Gastroesophageal sphincter (tissue), 4 donors: ENCODE measurements around the gene AHSP. TPM values are rescaled to one million over a fixed set of nuclear protein-coding genes. Genes with fewer than 3 reads are reported as not detected.
A peak's percentile ranks its signal among the peaks of the same experiment; 100 is the strongest.

ENCODE experiments used
- ATAC-seq: fragments of 150-250 bp; one replicate; pipeline ENCODE4 v1.9.1; 2016; ENCODE audit warnings: mild to moderate bottlenecking, moderate library complexity
- H3K27ac ChIP-seq, 4 donors: fragments of 200-600 bp; sonication (generic) in 3 of 4; 1 replicate in 3 of 4; 2 replicates in 1 of 4; pipeline ENCODE4 v1.5.1; 2016 to 2019
- H3K27me3 ChIP-seq: fragments of 200-600 bp; sonication (generic); one replicate; pipeline ENCODE4 v1.5.1; 2019
- H3K36me3 ChIP-seq, 2 donors: fragments of 200-600 bp; sonication (generic); one replicate each; pipeline ENCODE4 v1.5.1; 2019; ENCODE audit warnings: control low read depth in 1 of 2
- H3K4me1 ChIP-seq, 3 donors: fragments of 200-600 bp; sonication (generic); 1 replicate in 2 of 3; 2 replicates in 1 of 3; pipeline ENCODE4 v1.5.1; 2016 to 2019; ENCODE audit warnings: control low read depth in 2 of 3
- H3K4me3 ChIP-seq, 2 donors: fragments of 200-600 bp; sonication (generic); one replicate each; pipeline ENCODE4 v1.5.1; 2019; ENCODE audit warnings: mild to moderate bottlenecking in 1 of 2, moderate library complexity in 1 of 2
- H3K9me3 ChIP-seq, 3 donors: fragments of 200-600 bp; sonication (generic); one replicate each; pipeline ENCODE4 v1.5.1; 2017 to 2019; ENCODE audit warnings: control low read depth in 2 of 3
- CTCF ChIP-seq, 4 experiments: fragments of 200-600 bp in 2 of 4; fragments of 450-650 bp in 2 of 4; sonication (generic) in 1 of 4; IDR thresholded peaks; one replicate each; pipeline ENCODE4 v1.5.1; 2017 to 2019; ENCODE audit warnings: antibody characterized with exemption in 4 of 4, mild to moderate bottlenecking in 2 of 4, moderate library complexity in 2 of 4
- EP300 ChIP-seq: sonication (generic); formaldehyde crosslinking; IDR thresholded peaks from one replicate; pipeline ENCODE4 v1.6.1; 2017; ENCODE audit warnings: antibody characterized with exemption, mild to moderate bottlenecking
- POLR2A ChIP-seq, 2 donors: fragments of 450-650 bp; IDR thresholded peaks; one replicate each; pipeline ENCODE4 v1.6.1; 2017; ENCODE audit warnings: antibody characterized with exemption in 2 of 2, mild to moderate bottlenecking in 2 of 2, moderate library complexity in 1 of 2
- POLR2AphosphoS5 ChIP-seq: sonication (generic); formaldehyde crosslinking; IDR thresholded peaks from one replicate; pipeline ENCODE4 v1.6.1; 2017; ENCODE audit warnings: antibody characterized with exemption
- WGBS, 2 donors: methylation state at CpG; one replicate each; pipeline ENCODE4 v1.1.5; 2018; ENCODE audit warnings: low coverage in 1 of 2; 5-methylcytosine and 5-hydroxymethylcytosine counted together
- total RNA-seq, 4 donors: library from RNA; depleted of rRNA; stranded (reverse); fragments of >200 nt; gene quantifications; one replicate each; pipeline ENCODE4 v1.1.0, GENCODE V29; 2016

Gene AHSP
- total RNA-seq, 4 donors from 2014 or later: not detected

DNA sequence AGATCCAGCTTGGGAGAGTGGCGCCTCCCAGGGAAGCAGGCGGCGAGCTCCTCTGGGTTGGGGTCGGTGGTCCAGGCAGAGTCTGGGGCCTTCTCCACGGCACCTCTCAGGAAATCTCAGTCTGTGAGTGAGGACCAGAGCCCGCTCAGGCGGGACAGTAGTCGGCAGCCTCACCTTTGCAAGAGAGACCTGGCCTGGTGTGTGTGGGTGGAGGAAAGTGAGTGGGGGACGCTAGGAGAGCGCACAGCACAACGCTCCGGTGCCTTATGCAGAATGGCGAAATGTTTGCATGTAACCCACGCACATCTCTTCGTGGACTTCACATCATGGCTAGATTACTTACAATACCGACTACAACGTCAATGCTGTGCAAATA, 2.2 kb downstream of the AHSP start:
- H3K27ac ChIP-seq: peak overlapping the region in 2 of 4 donors; percentile 66 to 69
- H3K27me3 ChIP-seq: peaks cover 60% of the 10 kb centered on the region
- 27 to 28% methylated on average over 8 to 11 of the region's 17 CpGs for WGBS, 2 donors
- H3K4me3 ChIP-seq: peak overlapping the region in 1 of 2 donors; percentile 53
- no peaks in the 10 kb centered on the region for H3K9me3 ChIP-seq
- TF ChIP-seq POLR2A (IDR thresholded peaks at IDR 0.05) (no peak), EP300 (no peak), CTCF (IDR thresholded peaks at IDR 0.05) (no peak), POLR2AphosphoS5 (no peak)
- ATAC-seq: no peak
- H3K4me1 ChIP-seq: peaks cover 0 to 19% (median 6%) of the 10 kb centered on the region in 3 donors
- no peaks in the 10 kb centered on the region for H3K36me3 ChIP-seq

GRCh38 chr16:31530405-31530804, 2.7 kb downstream of the AHSP start:
- TF ChIP-seq POLR2A (IDR thresholded peaks at IDR 0.05): no peak
- no peak for TF ChIP-seq POLR2AphosphoS5
- TF ChIP-seq CTCF (IDR thresholded peaks at IDR 0.05): no peak
- TF ChIP-seq EP300: no peak
- ATAC-seq: no peak
- H3K36me3 ChIP-seq: no peaks in the 10 kb centered on the region
- peaks cover 0 to 19% (median 6%) of the 10 kb centered on the region in 3 donors for H3K4me1 ChIP-seq
- peaks cover 64% of the 10 kb centered on the region for H3K27me3 ChIP-seq
- 71 to 85% methylated on average over 3 to 4 of the region's 5 CpGs for WGBS, 2 donors
- H3K4me3 ChIP-seq: no peak overlapping the region
- H3K27ac ChIP-seq: no peak overlapping the region
- H3K9me3 ChIP-seq: no peaks in the 10 kb centered on the region

- TF ChIP-seq POLR2AphosphoS5: no peak
- TF ChIP-seq EP300: no peak
- TF ChIP-seq POLR2A (IDR thresholded peaks at IDR 0.05): no peak
- TF ChIP-seq CTCF (IDR thresholded peaks at IDR 0.05): no peak
- no peak for ATAC-seq
Measured at GRCh38 chr16:31531096-31531495, 3.4 kb downstream of the AHSP start.

GRCh38 chr16:31532120-31532519, 4.4 kb downstream of the AHSP start:
- Histone ChIP-seq H3K27ac (no peak overlapping the region), H3K27me3 (peaks cover 75% of the 10 kb centered on the region), H3K4me1 (peaks cover 0 to 20% (median 6%) of the 10 kb centered on the region in 3 donors), H3K36me3 (no peaks in the 10 kb centered on the region), H3K9me3 (no peaks in the 10 kb centered on the region), H3K4me3 (no peak overlapping the region)
- 52 to 80% methylated on average over 1 to 2 of the region's 2 CpGs for WGBS, 2 donors
- no peak for TF ChIP-seq EP300
- TF ChIP-seq POLR2A (IDR thresholded peaks at IDR 0.05): no peak
- TF ChIP-seq CTCF (IDR thresholded peaks at IDR 0.05): no peak
- no peak for TF ChIP-seq POLR2AphosphoS5
- ATAC-seq: no peak

More at GRCh38 chr16:31531096-31531495, 3.4 kb downstream of the AHSP start:
- peaks cover 0 to 19% (median 6%) of the 10 kb centered on the region in 3 donors for H3K4me1 ChIP-seq
- H3K27me3 ChIP-seq: peaks cover 65% of the 10 kb centered on the region
- no peak overlapping the region for H3K27ac ChIP-seq
- H3K36me3 ChIP-seq: no peaks in the 10 kb centered on the region
- no peaks in the 10 kb centered on the region for H3K9me3 ChIP-seq
- H3K4me3 ChIP-seq: no peak overlapping the region
- 100% methylated on average over 1 of the region's 1 CpG for WGBS, 2 donors

DNA sequence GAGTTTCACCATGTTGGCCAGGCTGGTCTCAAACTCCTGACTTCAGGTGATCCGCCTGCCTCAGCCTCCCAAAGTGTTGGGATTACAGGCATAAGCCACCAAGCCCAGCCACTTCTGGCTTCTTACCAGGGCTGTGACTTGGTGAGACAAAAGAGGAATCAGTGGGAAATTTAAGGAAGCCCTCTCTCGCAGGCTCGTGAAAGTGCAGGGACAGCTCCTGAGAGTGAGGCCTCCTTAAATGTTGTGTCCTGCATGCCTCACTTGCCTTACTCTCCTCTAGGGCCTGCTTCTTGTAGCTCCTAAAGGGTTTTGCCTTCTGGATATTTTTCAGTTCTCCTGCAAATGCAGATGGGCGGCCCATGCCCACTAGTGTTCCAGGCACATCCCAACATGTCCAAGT, 5.2 kb downstream of the AHSP start:
- Histone ChIP-seq H3K4me3 (no peak overlapping the region), H3K27me3 (peaks cover 81% of the 10 kb centered on the region), H3K36me3 (no peaks in the 10 kb centered on the region), H3K9me3 (no peaks in the 10 kb centered on the region), H3K27ac (no peak overlapping the region), H3K4me1 (peaks cover 0 to 28% (median 10%) of the 10 kb centered on the region in 3 donors)
- 80 to 86% methylated on average over 3 of the region's 4 CpGs for WGBS, 2 donors
- TF ChIP-seq CTCF (IDR thresholded peaks at IDR 0.05) (no peak), EP300 (no peak), POLR2AphosphoS5 (no peak), POLR2A (IDR thresholded peaks at IDR 0.05) (no peak)
- no peak for ATAC-seq
